Suprapubic skin (tissue), 4 donors: ENCODE results near the gene CD4.

Experiments
- CTCF ChIP-seq, 2 donors: fragments of 200-600 bp in 1 of 2; fragments of 450-650 bp in 1 of 2; sonication (generic) in 1 of 2; IDR thresholded peaks; one replicate each; pipeline ENCODE4 v1.5.1; 2016 to 2019; ENCODE audit warnings: antibody characterized with exemption in 2 of 2, mild to moderate bottlenecking in 1 of 2, moderate library complexity in 1 of 2
- EP300 ChIP-seq: sonication (generic); formaldehyde crosslinking; IDR thresholded peaks from one replicate; pipeline ENCODE4 v1.6.1; 2017; ENCODE audit warnings: antibody characterized with exemption
- POLR2A ChIP-seq, 2 donors: fragments of 450-650 bp; IDR thresholded peaks; one replicate each; pipeline ENCODE4 v1.6.1; 2017; ENCODE audit warnings: antibody characterized with exemption in 2 of 2, mild to moderate bottlenecking in 2 of 2, moderate library complexity in 2 of 2
- POLR2AphosphoS5 ChIP-seq, 3 donors: sonication (generic); formaldehyde crosslinking; IDR thresholded peaks; one replicate each; pipeline ENCODE4 v1.6.1; 2017; ENCODE audit warnings: antibody characterized with exemption in 3 of 3

- TF ChIP-seq CTCF (IDR thresholded peaks at IDR 0.05): peak; percentile 92 to 97
- no peak for TF ChIP-seq POLR2A (IDR thresholded peaks at IDR 0.05)
- peak in 1 of 3 donors; percentile 19 for TF ChIP-seq POLR2AphosphoS5 (IDR thresholded peaks at IDR 0.05)
- no peak for TF ChIP-seq EP300
These were observed 10.5 kb upstream of the CD4 start for GRCh38 chr12:6778574-6779550.
